HepG2 (cell line): ENCODE measurements around the gene VEGFB. TPM values are rescaled to one million over a fixed set of nuclear protein-coding genes. Genes with fewer than 3 reads are reported as not detected.

Experiments
- ATF5 ChIP-seq: sonication (generic); formaldehyde crosslinking; IDR thresholded peaks from 2 replicates; pipeline ENCODE4 v1.4.0; 2020; ENCODE audit warnings: mild to moderate bottlenecking, low read depth, missing genetic modification reagents
- ERF ChIP-seq: IDR thresholded peaks from 2 replicates; pipeline ENCODE4 v1.6.1; 2018; ENCODE audit warnings: missing biosample characterization, missing genetic modification reagents
- HNF4A ChIP-seq: sonication (generic); formaldehyde crosslinking; IDR thresholded peaks from 2 replicates; pipeline ENCODE4 v1.4.0; 2020; ENCODE audit warnings: missing genetic modification reagents
- POLR2A ChIP-seq, 2 experiments: IDR thresholded peaks; 2 replicates each; pipeline ENCODE4 v1.6.1; 2011; ENCODE audit warnings: low read depth in 2 of 2, low read length in 2 of 2, mild to moderate bottlenecking in 1 of 2, moderate library complexity in 1 of 2; ENCODE audit not compliant: insufficient read depth in 1 of 2
- ZFP36L2 ChIP-seq: sonication (generic); formaldehyde crosslinking; IDR thresholded peaks from 2 replicates; pipeline ENCODE4 v1.4.0; 2020; ENCODE audit warnings: missing genetic modification reagents
- ZNF333 ChIP-seq: sonication (generic); formaldehyde crosslinking; IDR thresholded peaks from 2 replicates; pipeline ENCODE4 v1.4.0; 2020; ENCODE audit warnings: mild to moderate bottlenecking, missing genetic modification reagents, borderline replicate concordance
- ZNF44 ChIP-seq: sonication (generic); formaldehyde crosslinking; IDR thresholded peaks from 2 replicates; pipeline ENCODE4 v1.5.1; 2020; ENCODE audit warnings: mild to moderate bottlenecking, missing genetic modification reagents
- ZNF678 ChIP-seq: sonication (generic); formaldehyde crosslinking; IDR thresholded peaks from 2 replicates; pipeline ENCODE4 v1.4.0; 2020; ENCODE audit warnings: mild to moderate bottlenecking, missing genetic modification reagents
- ZNF687 ChIP-seq: sonication (generic); formaldehyde crosslinking; IDR thresholded peaks from 2 replicates; pipeline ENCODE4 v1.5.1; 2020; ENCODE audit warnings: mild to moderate bottlenecking, missing genetic modification reagents, moderate library complexity
- polyA plus RNA-seq, 8 experiments: library from polyadenylated mRNA; depleted of rRNA in 3 of 8; stranded (reverse) in 7 of 8; unstranded in 1 of 8; fragments of >200 nt; fragmentation: Illumina TruSeq in 4 of 8; extraction: Trizol in 4 of 8; gene quantifications; 2 replicates each; pipeline versions ENCODE4 v1.2.1 to v1.2.3, GENCODE V29; 2011 to 2016; ENCODE audit warnings: low read depth in 4 of 8, missing spikeins in 1 of 8, mixed read lengths in 1 of 8; ENCODE audit not compliant: insufficient read depth in 1 of 8
- total RNA-seq, 5 experiments: library from RNA; depleted of rRNA; stranded (reverse); fragments of >200 nt; fragmentation: Illumina TruSeq; extraction: Trizol; gene quantifications; 2 replicates each; pipeline ENCODE4 v1.2.3, GENCODE V29; 2016; ENCODE audit warnings: low read depth in 1 of 5
- TF ChIP-seq, protein P1 (sequence below): sonication (generic); formaldehyde crosslinking; IDR thresholded peaks from 2 replicates; pipeline ENCODE4 v1.4.0; 2020; ENCODE audit warnings: missing genetic modification reagents, borderline replicate concordance
- TF ChIP-seq, protein P2 (sequence below): sonication (generic); formaldehyde crosslinking; IDR thresholded peaks from 2 replicates; pipeline ENCODE4 v1.8.1; 2023; ENCODE audit warnings: mild to moderate bottlenecking, missing genetic modification reagents
- TF ChIP-seq, protein P3 (sequence below): sonication (generic); formaldehyde crosslinking; IDR thresholded peaks from 2 replicates; pipeline ENCODE4 v1.8.1; 2023; ENCODE audit warnings: mild to moderate bottlenecking, inconsistent platforms, moderate library complexity, missing genetic modification reagents, borderline replicate concordance
- TF ChIP-seq, protein P4 (sequence below): sonication (generic); formaldehyde crosslinking; IDR thresholded peaks from 2 replicates; pipeline ENCODE4 v1.8.1; 2022; ENCODE audit warnings: mild to moderate bottlenecking, missing genetic modification reagents

VEGFB gene
- total and polyA plus RNA-seq, 2 of the 13 experiments (the other 11 are each of a cell fraction or from before 2014, with no cell fraction given), result 9.0 to 11.3 TPM

- TF ChIP-seq, protein P1, sequence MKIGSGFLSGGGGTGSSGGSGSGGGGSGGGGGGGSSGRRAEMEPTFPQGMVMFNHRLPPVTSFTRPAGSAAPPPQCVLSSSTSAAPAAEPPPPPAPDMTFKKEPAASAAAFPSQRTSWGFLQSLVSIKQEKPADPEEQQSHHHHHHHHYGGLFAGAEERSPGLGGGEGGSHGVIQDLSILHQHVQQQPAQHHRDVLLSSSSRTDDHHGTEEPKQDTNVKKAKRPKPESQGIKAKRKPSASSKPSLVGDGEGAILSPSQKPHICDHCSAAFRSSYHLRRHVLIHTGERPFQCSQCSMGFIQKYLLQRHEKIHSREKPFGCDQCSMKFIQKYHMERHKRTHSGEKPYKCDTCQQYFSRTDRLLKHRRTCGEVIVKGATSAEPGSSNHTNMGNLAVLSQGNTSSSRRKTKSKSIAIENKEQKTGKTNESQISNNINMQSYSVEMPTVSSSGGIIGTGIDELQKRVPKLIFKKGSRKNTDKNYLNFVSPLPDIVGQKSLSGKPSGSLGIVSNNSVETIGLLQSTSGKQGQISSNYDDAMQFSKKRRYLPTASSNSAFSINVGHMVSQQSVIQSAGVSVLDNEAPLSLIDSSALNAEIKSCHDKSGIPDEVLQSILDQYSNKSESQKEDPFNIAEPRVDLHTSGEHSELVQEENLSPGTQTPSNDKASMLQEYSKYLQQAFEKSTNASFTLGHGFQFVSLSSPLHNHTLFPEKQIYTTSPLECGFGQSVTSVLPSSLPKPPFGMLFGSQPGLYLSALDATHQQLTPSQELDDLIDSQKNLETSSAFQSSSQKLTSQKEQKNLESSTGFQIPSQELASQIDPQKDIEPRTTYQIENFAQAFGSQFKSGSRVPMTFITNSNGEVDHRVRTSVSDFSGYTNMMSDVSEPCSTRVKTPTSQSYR (CRISPR knock-in tag), result peak; percentile 44; the same call in 1 of the 2 replicates
- TF ChIP-seq ERF (peak; percentile 77), ZNF687 (CRISPR knock-in tag) (peak; percentile 100), ATF5 (CRISPR knock-in tag) (peak; percentile 57; the same call in 1 of the 2 replicates), HNF4A (no peak), ZNF333 (CRISPR knock-in tag) (peak; percentile 94), ZNF44 (CRISPR knock-in tag) (peak; percentile 99), ZFP36L2 (CRISPR knock-in tag) (0 out of 2 replicates have a peak, but pooled peaks have one; percentile 32), ZNF678 (CRISPR knock-in tag) (peak; percentile 91), POLR2A (IDR thresholded peaks at IDR 0.05; ENCODE audit: insufficient read depth in 1 of 2, low read depth in 2 of 2, low read length in 2 of 2) (peak; percentile 96 to 99)
- TF ChIP-seq, protein P2, sequence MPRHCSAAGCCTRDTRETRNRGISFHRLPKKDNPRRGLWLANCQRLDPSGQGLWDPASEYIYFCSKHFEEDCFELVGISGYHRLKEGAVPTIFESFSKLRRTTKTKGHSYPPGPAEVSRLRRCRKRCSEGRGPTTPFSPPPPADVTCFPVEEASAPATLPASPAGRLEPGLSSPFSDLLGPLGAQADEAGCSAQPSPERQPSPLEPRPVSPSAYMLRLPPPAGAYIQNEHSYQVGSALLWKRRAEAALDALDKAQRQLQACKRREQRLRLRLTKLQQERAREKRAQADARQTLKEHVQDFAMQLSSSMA (CRISPR knock-in tag), result peak; percentile 87
- TF ChIP-seq, protein P3, sequence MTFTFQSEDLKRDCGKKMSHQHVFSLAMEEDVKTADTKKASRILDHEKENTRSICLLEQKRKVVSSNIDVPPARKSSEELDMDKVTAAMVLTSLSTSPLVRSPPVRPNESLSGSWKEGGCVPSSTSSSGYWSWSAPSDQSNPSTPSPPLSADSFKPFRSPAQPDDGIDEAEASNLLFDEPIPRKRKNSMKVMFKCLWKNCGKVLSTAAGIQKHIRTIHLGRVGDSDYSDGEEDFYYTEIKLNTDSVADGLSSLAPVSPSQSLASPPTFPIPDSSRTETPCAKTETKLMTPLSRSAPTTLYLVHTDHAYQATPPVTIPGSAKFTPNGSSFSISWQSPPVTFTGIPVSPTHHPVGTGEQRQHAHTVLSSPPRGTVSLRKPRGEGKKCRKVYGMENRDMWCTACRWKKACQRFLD (CRISPR knock-in tag), result peak; percentile 35; the same call in 1 of the 2 replicates
- TF ChIP-seq, protein P4, sequence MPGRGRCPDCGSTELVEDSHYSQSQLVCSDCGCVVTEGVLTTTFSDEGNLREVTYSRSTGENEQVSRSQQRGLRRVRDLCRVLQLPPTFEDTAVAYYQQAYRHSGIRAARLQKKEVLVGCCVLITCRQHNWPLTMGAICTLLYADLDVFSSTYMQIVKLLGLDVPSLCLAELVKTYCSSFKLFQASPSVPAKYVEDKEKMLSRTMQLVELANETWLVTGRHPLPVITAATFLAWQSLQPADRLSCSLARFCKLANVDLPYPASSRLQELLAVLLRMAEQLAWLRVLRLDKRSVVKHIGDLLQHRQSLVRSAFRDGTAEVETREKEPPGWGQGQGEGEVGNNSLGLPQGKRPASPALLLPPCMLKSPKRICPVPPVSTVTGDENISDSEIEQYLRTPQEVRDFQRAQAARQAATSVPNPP, result peak; percentile 97
Measured at GRCh38 chr11:64185175-64185692, 49.1 kb upstream of the VEGFB start (continued).
